NAMALWA (cell line): ENCODE results near the gene FAM149B1.

Experiments used
- DNase-seq: peaks from one replicate; pipeline ENCODE4 v3.0.0-alpha.2; 2015; ENCODE audit warnings: low spot score

FAM149B1 gene

GRCh38 chr10:73287441-73287840, 119.5 kb downstream of the FAM149B1 start:
- no peak for DNase-seq

GRCh38 chr10:73289958-73290357, 122.0 kb downstream of the FAM149B1 start:
- no peak for DNase-seq

GRCh38 chr10:73293461-73293860, 125.5 kb downstream of the FAM149B1 start:
- DNase-seq, result no peak
